Endothelial cell of umbilical vein (primary cell): Measurements from ENCODE around the gene ANKRD33.

Source experiments
- EZH2 ChIP-seq: IDR thresholded peaks from 2 replicates; pipeline ENCODE4 v1.6.1; 2012; ENCODE audit warnings: borderline replicate concordance, low read depth, mild to moderate bottlenecking, moderate library complexity, low read length, inconsistent platforms; ENCODE audit not compliant: severe bottlenecking
- POLR2A ChIP-seq: IDR thresholded peaks from 2 replicates; pipeline ENCODE4 v1.6.1; 2012; ENCODE audit warnings: low read depth, mild to moderate bottlenecking, control low read depth, low read length
- TF ChIP-seq, protein P1 (sequence below), 2 donors: IDR thresholded peaks; 1 replicate in 1 of 2; 2 replicates in 1 of 2; pipeline ENCODE4 v1.5.1; 2011; ENCODE audit warnings: low read length in 2 of 2, mild to moderate bottlenecking in 2 of 2, moderate library complexity in 2 of 2, control low read depth in 1 of 2, inconsistent platforms in 1 of 2, low read depth in 1 of 2; ENCODE audit not compliant: insufficient read depth in 1 of 2; ENCODE audit errors: extremely low read depth in 1 of 2

DNA sequence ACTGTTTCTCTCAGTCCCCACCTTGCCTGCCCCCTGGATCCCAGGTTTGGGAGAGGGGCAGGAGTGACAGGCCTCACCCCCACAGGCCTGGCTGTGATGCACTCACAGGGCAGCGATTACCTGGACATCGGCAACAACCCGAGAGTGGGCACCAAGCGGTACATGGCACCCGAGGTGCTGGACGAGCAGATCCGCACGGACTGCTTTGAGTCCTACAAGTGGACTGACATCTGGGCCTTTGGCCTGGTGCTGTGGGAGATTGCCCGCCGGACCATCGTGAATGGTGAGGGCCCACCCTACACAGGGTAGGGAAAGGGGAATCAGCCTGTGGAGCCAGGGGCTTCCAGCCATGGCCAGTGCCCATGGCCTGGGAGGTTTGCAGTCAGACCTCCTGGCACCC is 28.0 kb downstream of the ANKRD33 start:
- TF ChIP-seq, protein P1, sequence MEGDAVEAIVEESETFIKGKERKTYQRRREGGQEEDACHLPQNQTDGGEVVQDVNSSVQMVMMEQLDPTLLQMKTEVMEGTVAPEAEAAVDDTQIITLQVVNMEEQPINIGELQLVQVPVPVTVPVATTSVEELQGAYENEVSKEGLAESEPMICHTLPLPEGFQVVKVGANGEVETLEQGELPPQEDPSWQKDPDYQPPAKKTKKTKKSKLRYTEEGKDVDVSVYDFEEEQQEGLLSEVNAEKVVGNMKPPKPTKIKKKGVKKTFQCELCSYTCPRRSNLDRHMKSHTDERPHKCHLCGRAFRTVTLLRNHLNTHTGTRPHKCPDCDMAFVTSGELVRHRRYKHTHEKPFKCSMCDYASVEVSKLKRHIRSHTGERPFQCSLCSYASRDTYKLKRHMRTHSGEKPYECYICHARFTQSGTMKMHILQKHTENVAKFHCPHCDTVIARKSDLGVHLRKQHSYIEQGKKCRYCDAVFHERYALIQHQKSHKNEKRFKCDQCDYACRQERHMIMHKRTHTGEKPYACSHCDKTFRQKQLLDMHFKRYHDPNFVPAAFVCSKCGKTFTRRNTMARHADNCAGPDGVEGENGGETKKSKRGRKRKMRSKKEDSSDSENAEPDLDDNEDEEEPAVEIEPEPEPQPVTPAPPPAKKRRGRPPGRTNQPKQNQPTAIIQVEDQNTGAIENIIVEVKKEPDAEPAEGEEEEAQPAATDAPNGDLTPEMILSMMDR (IDR thresholded peaks at IDR 0.05; ENCODE audit: extremely low read depth in 1 of 2, insufficient read depth in 1 of 2, low read depth in 1 of 2, low read length in 2 of 2): no peak
- TF ChIP-seq POLR2A (no peak), EZH2 (no peak)
